ENCODE results near the gene ARHGAP1. TPM values are rescaled to one million over a fixed set of nuclear protein-coding genes. Genes with fewer than 3 reads are reported as not detected.

Gene ARHGAP1
- total and polyA plus RNA-seq, 9 of the 15 experiments (the other 6 are each of a cell fraction or from before 2014, with no cell fraction given) = 3.6 to 30.4 (median 8.2) TPM

DNA sequence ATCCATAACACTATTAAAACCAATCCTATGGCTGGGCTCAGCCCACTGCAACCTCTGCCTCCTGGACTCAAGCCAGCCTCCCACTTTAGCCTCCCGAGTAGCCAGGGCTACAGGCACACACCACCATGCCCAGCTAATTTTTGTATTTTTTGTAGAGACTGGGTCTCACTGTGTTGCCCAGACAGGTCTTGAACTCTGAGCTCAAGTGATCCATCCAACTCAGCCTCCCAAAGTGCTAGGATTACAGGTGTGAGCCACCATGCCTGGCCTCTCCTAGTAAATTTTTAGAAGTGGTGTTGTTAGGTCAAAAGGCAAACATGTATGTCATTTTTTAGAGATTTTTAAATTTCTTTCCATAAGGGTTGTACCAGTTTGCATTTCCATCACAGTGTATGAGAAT is 32.8 kb upstream of the ARHGAP1 start:
- H3K4me2 ChIP-seq (ENCODE audit: insufficient read depth, low read length) = no peak overlapping the region
- H4K20me1 ChIP-seq (replicated peaks; ENCODE audit: control insufficient read depth, insufficient read depth, low read length) = no peaks in the 10 kb centered on the region
- no peak overlapping the region for H2AFZ ChIP-seq (ENCODE audit: low read depth, low read length)
- POLR2A ChIA-PET = no interaction called here
- FAIRE-seq (no peak), ATAC-seq (no peak), DNase-seq (ENCODE audit: extremely low read depth in 1 of 4, low spot score in 3 of 4) (no peak)
- in situ Hi-C loops (cut with MboI) (no loop called here), intact Hi-C loops (cut with micrococcal nuclease) (no loop called here)
- H3K9me3 ChIP-seq (replicated peaks; ENCODE audit: control insufficient read depth, insufficient read depth, low read depth, low read length) = no peaks in the 10 kb centered on the region
- H3K4me3 ChIP-seq = no peak overlapping the region
- no peaks in the 10 kb centered on the region for H3K79me2 ChIP-seq (ENCODE audit: control insufficient read depth, insufficient read depth, low read length)
- H3K27ac ChIP-seq (ENCODE audit: extremely low read depth, low read depth, low read length) = no peak overlapping the region
- no peaks in the 10 kb centered on the region for H3K27me3 ChIP-seq (ENCODE audit: control insufficient read depth in 2 of 2, insufficient read depth in 2 of 2, low read length in 2 of 2)
- H3K9me1 ChIP-seq (ENCODE audit: control insufficient read depth, insufficient read depth, low read length) = no peaks in the 10 kb centered on the region
- no peak overlapping the region for H3K9ac ChIP-seq (ENCODE audit: insufficient read depth in 1 of 2, low read depth in 2 of 2, low read length in 2 of 2)
- CTCF ChIA-PET (ENCODE audit: low intra/inter-chr PET ratio) = no interaction called here
- H3K4me1 ChIP-seq (replicated peaks in 1 of 2; ENCODE audit: control insufficient read depth in 2 of 2, insufficient read depth in 2 of 2, low read length in 2 of 2) = peaks cover 0 to 4% of the 10 kb centered on the region in 2 experiments; a peak in 2 of 5 replicates
- H3K36me3 ChIP-seq (ENCODE audit: control insufficient read depth, insufficient read depth, low read length) = no peaks in the 10 kb centered on the region
- no TSS peak for BruUV-seq (replicated peaks)
- 0% methylated on average over 1 of the region's 1 CpG for WGBS (ENCODE audit: insufficient coverage, low coverage, missing lambda C conversion rate)
- no peak for TF ChIP-seq ZFX (CRISPR knock-in tag; IDR thresholded peaks at IDR 0.05)
- TF ChIP-seq ETV5 (CRISPR knock-in tag; IDR thresholded peaks at IDR 0.05; ENCODE audit: low read depth) = no peak
- no peak for TF ChIP-seq NBN (IDR thresholded peaks at IDR 0.05; ENCODE audit: low read depth)
- TF ChIP-seq ZBTB8A (IDR thresholded peaks at IDR 0.05; ENCODE audit: partially characterized antibody) = no peak
- no peak for TF ChIP-seq DPF2 (IDR thresholded peaks at IDR 0.05)
- no peak for TF ChIP-seq BHLHE40 (IDR thresholded peaks at IDR 0.05; ENCODE audit: low read length)
- TF ChIP-seq, protein P1, sequence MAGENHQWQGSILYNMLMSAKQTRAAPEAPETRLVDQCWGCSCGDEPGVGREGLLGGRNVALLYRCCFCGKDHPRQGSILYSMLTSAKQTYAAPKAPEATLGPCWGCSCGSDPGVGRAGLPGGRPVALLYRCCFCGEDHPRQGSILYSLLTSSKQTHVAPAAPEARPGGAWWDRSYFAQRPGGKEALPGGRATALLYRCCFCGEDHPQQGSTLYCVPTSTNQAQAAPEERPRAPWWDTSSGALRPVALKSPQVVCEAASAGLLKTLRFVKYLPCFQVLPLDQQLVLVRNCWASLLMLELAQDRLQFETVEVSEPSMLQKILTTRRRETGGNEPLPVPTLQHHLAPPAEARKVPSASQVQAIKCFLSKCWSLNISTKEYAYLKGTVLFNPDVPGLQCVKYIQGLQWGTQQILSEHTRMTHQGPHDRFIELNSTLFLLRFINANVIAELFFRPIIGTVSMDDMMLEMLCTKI (IDR thresholded peaks at IDR 0.05; ENCODE audit: partially characterized antibody) = no peak
- no peak for TF ChIP-seq SMAD3 (CRISPR knock-in tag; conservative IDR thresholded peaks at IDR 0.05)
- no peak for TF ChIP-seq ZNF764 (CRISPR knock-in tag; IDR thresholded peaks at IDR 0.05; ENCODE audit: low read depth)
- TF ChIP-seq, protein P2, sequence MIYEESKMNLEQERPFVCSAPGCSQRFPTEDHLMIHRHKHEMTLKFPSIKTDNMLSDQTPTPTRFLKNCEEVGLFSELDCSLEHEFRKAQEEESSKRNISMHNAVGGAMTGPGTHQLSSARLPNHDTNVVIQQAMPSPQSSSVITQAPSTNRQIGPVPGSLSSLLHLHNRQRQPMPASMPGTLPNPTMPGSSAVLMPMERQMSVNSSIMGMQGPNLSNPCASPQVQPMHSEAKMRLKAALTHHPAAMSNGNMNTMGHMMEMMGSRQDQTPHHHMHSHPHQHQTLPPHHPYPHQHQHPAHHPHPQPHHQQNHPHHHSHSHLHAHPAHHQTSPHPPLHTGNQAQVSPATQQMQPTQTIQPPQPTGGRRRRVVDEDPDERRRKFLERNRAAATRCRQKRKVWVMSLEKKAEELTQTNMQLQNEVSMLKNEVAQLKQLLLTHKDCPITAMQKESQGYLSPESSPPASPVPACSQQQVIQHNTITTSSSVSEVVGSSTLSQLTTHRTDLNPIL (CRISPR knock-in tag; IDR thresholded peaks at IDR 0.05) = no peak
- TF ChIP-seq, protein P3, sequence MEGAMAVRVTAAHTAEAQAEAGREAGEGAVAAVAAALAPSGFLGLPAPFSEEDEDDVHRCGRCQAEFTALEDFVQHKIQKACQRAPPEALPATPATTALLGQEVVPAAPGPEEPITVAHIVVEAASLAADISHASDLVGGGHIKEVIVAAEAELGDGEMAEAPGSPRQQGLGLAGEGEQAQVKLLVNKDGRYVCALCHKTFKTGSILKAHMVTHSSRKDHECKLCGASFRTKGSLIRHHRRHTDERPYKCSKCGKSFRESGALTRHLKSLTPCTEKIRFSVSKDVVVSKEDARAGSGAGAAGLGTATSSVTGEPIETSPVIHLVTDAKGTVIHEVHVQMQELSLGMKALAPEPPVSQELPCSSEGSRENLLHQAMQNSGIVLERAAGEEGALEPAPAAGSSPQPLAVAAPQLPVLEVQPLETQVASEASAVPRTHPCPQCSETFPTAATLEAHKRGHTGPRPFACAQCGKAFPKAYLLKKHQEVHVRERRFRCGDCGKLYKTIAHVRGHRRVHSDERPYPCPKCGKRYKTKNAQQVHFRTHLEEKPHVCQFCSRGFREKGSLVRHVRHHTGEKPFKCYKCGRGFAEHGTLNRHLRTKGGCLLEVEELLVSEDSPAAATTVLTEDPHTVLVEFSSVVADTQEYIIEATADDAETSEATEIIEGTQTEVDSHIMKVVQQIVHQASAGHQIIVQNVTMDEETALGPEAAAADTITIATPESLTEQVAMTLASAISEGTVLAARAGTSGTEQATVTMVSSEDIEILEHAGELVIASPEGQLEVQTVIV (CRISPR knock-in tag; IDR thresholded peaks at IDR 0.05; ENCODE audit: borderline replicate concordance) = no peak
- TF ChIP-seq CEBPB (tag; IDR thresholded peaks at IDR 0.05) = no peak
- TF ChIP-seq ZBTB2 (IDR thresholded peaks at IDR 0.05) = no peak
- TF ChIP-seq PPARD (CRISPR knock-in tag; IDR thresholded peaks at IDR 0.05) = no peak
- TF ChIP-seq SLC30A9 (CRISPR knock-in tag; IDR thresholded peaks at IDR 0.05) = no peak
- TF ChIP-seq, protein P4, sequence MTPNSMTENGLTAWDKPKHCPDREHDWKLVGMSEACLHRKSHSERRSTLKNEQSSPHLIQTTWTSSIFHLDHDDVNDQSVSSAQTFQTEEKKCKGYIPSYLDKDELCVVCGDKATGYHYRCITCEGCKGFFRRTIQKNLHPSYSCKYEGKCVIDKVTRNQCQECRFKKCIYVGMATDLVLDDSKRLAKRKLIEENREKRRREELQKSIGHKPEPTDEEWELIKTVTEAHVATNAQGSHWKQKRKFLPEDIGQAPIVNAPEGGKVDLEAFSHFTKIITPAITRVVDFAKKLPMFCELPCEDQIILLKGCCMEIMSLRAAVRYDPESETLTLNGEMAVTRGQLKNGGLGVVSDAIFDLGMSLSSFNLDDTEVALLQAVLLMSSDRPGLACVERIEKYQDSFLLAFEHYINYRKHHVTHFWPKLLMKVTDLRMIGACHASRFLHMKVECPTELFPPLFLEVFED (CRISPR knock-in tag; conservative IDR thresholded peaks at IDR 0.05) = no peak
- TF ChIP-seq RCOR1 (IDR thresholded peaks at IDR 0.05; ENCODE audit: borderline replicate concordance in 1 of 2, low read depth in 2 of 2, low read length in 2 of 2) = no peak
